GM12801 (cell line): ENCODE results near the gene CYSRT1.

Experiments used
- TF ChIP-seq, protein P1 (sequence below): IDR thresholded peaks from one replicate; pipeline ENCODE4 v1.5.1; 2011; ENCODE audit warnings: control low read depth; ENCODE audit not compliant: insufficient read length; ENCODE audit errors: extremely low read depth

CYSRT1 gene

DNA sequence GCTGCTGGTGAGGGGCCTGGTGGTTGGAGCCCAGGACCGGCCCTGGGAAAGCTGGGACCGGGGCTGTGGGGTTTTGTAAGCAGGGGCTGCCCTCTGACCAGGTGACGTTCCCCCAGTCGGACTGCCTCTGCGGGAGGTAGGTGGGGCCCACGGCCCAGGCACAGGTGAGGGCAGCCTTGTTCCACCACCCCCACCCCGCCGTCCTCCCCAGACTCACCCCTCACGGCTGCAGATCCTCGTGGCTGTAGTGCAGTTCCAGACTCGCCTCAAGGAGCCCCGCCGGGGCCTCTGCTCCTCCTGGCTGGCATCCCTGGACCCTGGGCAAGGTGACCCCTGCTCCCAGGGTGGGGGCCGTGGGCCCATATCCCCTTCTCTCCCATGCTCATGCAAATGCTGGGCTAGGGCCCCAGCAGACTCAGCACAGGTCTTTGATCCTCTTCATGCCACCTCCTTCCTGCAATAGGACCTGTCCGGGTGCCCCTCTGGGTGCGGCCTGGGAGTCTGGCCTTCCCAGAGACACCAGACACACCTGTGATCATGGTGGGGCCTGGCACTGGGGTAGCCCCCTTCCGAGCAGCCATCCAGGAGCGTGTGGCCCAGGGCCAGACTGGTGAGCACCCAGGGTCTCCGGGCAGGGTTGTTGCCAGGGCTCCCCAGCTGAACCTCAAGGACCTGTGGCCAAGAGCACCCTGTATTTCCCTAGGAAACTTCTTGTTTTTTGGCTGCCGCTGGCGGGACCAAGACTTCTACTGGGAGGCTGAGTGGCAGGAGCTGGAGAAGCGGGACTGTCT, 9.6 kb upstream of the CYSRT1 start:
- TF ChIP-seq, protein P1, sequence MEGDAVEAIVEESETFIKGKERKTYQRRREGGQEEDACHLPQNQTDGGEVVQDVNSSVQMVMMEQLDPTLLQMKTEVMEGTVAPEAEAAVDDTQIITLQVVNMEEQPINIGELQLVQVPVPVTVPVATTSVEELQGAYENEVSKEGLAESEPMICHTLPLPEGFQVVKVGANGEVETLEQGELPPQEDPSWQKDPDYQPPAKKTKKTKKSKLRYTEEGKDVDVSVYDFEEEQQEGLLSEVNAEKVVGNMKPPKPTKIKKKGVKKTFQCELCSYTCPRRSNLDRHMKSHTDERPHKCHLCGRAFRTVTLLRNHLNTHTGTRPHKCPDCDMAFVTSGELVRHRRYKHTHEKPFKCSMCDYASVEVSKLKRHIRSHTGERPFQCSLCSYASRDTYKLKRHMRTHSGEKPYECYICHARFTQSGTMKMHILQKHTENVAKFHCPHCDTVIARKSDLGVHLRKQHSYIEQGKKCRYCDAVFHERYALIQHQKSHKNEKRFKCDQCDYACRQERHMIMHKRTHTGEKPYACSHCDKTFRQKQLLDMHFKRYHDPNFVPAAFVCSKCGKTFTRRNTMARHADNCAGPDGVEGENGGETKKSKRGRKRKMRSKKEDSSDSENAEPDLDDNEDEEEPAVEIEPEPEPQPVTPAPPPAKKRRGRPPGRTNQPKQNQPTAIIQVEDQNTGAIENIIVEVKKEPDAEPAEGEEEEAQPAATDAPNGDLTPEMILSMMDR, result no peak

DNA sequence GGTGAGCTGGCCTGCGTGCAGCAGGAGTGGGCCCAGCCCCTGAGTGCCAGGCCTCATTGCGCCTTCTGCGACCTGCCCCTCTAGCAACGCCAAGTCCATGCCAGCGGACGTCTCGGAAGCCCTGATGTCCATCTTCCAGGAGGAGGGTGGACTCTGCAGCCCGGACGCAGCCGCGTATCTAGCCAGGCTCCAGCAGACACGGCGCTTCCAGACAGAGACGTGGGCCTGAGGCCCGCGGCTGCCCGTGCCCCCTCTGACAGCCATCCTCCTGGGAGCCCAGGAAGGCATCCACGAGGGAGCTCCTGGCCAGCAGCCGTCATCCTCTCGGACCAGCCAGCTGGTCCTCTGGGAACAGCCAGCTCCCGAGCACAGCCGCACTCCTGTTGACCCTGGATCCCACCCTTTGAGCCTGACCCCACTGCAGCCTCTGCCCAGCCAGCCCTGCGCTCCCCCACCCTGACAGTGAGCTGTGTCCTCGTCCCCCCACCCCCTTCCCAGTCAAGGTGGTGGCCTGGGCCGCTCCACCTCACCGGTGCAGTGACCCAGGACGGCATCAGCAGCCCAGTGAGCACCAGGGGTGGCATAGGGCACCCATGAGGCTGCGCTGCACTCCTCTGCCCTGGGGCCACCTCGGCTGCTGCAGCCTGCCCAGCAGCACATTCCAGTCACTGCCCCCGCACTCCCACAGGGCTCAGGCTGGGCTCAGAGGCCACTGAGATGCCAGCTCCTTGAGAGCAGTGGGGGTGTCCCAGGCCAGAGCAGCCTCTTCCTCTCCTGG, 8.6 kb upstream of the CYSRT1 start:
- TF ChIP-seq, protein P1, result no peak

DNA sequence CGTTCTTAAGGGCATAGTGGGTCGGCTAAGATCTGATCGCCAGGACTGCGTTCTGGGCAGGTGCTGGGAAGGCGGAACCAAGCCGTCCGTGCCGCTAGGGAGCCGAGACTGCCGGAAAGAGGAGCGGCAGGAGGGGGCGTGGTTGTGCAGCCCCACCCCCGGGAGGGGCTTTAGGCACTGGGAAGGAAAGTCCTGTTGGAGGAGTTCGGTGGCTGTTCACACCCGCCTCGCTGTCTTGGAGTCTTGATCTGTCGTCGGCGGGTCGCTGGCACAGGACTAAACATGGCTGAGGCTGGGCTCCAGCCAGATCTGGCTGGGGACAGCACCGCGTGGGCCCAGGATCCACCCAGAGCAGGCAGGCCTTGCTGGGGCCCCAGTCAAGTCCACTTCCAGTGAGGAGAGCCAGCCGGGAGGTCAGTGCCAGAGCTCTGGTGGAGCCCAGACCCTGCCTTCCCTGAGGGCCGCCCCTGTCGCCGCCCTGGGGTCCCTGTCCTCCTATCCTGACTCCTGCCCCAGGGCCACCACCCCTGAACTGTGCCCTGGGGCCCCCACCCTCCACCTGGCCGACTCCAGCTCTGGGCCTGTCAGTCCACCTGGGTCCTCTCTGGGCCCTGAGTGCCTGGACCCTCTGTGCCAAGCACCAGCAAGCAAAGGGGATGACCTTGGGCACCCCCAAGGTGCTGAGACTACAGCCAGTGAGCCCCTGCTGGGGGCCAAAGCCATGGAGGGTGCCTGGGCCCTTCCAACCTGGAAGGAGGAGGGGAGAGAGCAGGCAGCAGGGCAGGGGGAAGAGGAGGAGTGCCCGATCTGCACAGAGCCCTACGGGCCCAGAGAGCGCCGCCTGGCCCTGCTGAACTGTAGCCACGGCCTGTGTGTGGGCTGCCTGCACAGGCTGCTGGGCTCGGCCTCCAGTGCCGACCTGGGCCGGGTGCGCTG, 7.4 kb upstream of the CYSRT1 start:
- TF ChIP-seq, protein P1, result no peak

DNA sequence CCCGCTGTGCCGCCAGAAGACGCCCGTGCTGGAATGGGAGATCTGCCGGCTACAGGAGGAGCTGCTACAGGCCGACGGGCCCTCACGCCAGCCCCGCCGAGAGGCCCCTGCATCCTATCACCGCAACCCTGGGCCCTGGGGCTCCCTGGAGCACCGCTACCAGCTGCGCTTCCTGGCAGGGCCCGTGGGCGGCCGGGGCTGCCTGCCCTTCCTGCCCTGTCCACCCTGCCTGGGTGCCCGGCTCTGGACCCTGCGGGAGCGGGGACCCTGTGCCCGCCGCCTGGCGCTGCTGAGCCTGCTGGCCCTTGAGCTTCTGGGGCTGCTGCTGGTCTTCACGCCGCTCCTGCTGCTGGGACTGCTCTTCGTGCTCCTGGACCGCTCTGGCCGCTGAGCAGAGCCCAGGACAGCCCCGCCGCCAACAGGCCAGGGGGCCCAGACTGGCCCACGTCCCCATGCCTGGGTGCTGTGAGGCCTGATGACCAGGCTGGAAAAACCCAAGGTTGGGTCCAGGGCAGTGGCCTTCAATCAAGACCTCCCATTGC, 6.7 kb upstream of the CYSRT1 start:
- TF ChIP-seq, protein P1, result no peak

DNA sequence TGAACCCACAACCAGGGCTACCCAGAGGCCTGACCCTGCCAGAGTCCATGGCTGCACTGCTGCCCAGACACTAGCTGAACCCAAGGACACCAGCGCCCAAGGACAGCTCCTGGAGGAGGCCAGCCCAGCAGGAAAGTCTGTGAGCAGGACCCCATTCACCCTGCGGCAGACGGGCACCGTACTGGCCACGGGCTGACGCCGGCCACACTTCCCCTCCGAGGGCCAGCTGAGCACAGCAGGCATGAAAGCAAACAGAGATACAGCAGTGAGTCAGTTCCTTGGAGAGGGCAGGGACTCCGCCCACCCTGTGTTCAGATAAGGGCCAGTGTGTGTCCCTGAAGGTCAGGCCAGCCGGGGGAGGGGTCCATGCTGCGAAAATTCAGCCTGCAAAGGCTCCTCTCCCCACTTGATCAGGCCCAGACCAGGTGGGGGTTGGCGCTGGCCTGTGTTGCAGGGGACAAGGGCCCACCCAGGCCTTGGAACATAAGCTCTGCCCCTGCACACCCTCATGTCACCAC, 6.2 kb upstream of the CYSRT1 start:
- TF ChIP-seq, protein P1, result no peak

DNA sequence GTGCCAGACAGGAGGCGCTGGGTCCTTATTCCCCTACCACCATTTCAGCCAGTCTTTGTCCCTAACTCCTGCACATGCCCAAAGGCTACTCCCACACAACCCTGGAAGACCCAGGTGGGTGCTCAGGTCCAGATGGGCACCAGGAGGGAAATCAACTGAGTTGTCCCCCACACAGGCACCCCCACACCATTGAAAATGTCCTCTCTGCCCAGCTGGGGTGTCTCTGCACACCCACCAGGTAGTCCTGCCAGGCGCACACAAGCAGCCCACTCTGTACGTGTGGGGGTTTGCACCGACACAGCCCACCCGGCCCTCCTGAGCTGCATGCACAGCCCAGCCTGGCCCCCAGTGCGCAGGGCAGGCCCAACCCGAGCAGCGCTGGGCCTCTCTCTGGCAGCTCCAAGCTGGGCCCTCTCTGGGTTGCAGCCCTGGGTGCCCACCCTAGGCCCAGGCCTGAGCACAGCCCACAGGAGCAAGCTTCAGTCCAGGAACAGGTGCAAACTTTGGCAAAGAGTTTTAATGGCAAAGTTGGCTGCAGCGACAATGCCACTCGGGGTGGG, 5.1 kb upstream of the CYSRT1 start:
- TF ChIP-seq, protein P1, result no peak
